ENCODE results near the gene SLC34A3. TPM values are rescaled to one million over a fixed set of nuclear protein-coding genes. Genes with fewer than 3 reads are reported as not detected.

Gene SLC34A3
- polyA plus RNA-seq, 3 donors, result 2.8 to 6.0 (median 5.2) TPM

- DNase-seq (ENCODE audit: low read depth in 3 of 3, low spot score in 2 of 3), result no peak
Measured at GRCh38 chr9:137216188-137216965, 14.3 kb upstream of the SLC34A3 start.

- DNase-seq (ENCODE audit: low read depth in 3 of 3, low spot score in 2 of 3), result no peak
Measured at GRCh38 chr9:137217276-137218211, 13.2 kb upstream of the SLC34A3 start.

GRCh38 chr9:137218212-137218753 is 12.4 kb upstream of the SLC34A3 start:
- DNase-seq (ENCODE audit: low read depth in 3 of 3, low spot score in 2 of 3), result no peak

DNA sequence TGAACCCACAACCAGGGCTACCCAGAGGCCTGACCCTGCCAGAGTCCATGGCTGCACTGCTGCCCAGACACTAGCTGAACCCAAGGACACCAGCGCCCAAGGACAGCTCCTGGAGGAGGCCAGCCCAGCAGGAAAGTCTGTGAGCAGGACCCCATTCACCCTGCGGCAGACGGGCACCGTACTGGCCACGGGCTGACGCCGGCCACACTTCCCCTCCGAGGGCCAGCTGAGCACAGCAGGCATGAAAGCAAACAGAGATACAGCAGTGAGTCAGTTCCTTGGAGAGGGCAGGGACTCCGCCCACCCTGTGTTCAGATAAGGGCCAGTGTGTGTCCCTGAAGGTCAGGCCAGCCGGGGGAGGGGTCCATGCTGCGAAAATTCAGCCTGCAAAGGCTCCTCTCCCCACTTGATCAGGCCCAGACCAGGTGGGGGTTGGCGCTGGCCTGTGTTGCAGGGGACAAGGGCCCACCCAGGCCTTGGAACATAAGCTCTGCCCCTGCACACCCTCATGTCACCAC is 11.9 kb upstream of the SLC34A3 start:
- no peak for DNase-seq (ENCODE audit: low read depth in 3 of 3, low spot score in 2 of 3)

- DNase-seq (ENCODE audit: low read depth in 3 of 3, low spot score in 2 of 3), result no peak
Measured at GRCh38 chr9:137219757-137220316, 10.9 kb upstream of the SLC34A3 start.

DNA sequence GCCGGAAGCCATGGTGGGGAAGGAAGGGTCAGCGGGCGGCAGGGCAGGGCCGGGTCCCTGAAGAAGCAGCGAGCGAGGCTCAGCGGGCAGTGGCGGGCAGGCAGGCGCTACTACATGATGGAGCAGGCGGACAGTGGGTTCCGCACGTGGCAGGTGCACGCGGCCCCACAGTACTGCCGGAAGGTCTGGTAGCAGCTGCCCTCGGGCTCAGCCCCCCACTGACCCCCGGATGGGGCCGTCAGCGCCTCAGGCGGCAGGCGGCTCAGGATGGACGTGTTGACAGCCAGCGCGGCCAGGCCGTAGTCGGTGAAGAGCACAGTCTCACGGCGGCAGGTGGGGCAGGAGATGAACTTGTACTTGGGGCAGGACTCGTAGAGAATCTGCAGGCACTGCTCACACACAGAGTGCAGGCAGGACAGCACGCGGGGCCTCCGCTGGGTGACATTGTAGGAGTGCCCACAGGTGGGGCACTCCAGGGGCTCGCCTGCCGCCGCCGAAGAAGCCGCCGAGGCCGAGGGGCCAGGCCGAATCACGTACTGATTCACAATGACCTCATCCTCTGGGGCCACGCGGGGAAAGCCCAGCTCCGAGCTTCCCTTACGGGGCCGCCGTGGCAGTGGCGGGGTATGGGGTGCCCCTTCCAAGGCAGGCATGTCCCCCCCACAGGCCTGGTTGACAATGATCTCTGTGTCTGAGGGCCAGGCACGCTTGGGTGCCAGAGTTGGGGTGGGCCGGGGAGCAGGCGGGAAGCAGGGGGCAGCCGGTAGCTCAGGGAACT is 10.2 kb upstream of the SLC34A3 start:
- DNase-seq (ENCODE audit: low read depth in 3 of 3, low spot score in 2 of 3), result no peak

GRCh38 chr9:137221095-137221505 is 9.6 kb upstream of the SLC34A3 start:
- no peak for DNase-seq (ENCODE audit: low read depth in 3 of 3, low spot score in 2 of 3)

GRCh38 chr9:137221506-137222111 is 9.1 kb upstream of the SLC34A3 start:
- no peak for DNase-seq (ENCODE audit: low read depth in 3 of 3, low spot score in 2 of 3)

GRCh38 chr9:137222190-137223077 is 8.3 kb upstream of the SLC34A3 start, which contains the start of gene RNF208:
TSS of gene RNF208 (minus strand) at chr9:137222240. CDS start at chr9:137221212, 1,028 bp downstream.
- DNase-seq (ENCODE audit: low read depth in 3 of 3, low spot score in 2 of 3), result no peak

DNA sequence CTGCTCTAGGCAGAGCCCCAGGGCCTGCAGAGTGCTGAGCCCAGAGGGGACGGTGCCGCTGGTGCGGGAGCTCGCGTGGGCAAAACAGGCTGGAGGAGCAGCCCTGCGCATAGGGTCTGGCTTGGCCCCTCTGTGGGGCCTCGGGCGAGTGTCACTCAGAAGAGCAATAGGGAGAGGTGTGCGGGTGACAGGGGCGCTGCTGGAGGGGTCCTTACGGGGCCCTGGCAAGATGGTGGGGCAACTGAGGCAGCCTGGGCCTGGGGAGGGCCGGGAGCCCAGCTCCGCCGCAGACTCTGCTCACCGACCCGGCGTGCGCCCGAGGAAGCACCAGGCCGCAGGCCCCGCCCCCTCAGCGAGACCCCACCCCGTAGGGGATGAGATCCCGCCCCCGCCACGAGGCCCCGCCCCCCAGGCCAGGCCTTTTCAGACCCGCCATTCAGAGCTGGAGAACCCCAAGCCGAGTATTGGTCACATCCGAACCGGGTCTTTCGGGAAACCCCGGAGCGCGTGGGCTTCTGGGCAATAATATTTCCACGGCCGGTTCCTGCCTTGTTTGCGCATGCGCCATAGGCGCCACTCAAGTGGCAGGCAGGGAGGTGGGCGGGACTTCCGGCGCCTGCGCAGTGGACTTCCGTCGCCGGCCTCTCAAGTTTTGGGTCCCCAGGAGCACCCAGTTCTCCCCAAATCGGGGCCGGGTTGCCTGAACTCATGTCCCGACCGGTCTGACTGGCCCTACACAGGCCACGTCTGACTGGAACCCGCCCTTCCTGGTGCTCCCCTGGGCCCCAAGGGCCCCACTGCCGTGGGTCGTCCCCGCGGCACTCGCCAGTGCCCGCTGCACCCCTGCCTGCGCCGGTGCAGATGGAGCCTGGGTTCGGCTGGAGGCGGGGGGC is 7.4 kb upstream of the SLC34A3 start:
- DNase-seq (ENCODE audit: low read depth in 3 of 3, low spot score in 2 of 3), result peak; percentile 90 to 93 (median 92)

- DNase-seq (ENCODE audit: low read depth in 3 of 3, low spot score in 2 of 3), result no peak
Measured at GRCh38 chr9:137224830-137225694, 5.6 kb upstream of the SLC34A3 start, which contains the start of gene CYSRT1. TSS of gene CYSRT1 (plus strand) at chr9:137225174. CDS start at chr9:137225622, 448 bp downstream.

- DNase-seq (ENCODE audit: low read depth in 3 of 3, low spot score in 2 of 3), result no peak
Measured at GRCh38 chr9:137225699-137226331, 4.9 kb upstream of the SLC34A3 start.

GRCh38 chr9:137226338-137227053 is 4.2 kb upstream of the SLC34A3 start:
- no peak for DNase-seq (ENCODE audit: low read depth in 3 of 3, low spot score in 2 of 3)

GRCh38 chr9:137227054-137227852 is 3.4 kb upstream of the SLC34A3 start, which contains the start of gene RNF224:
TSS of gene RNF224 (plus strand) at chr9:137227502. CDS start at chr9:137228336, 834 bp downstream.
- DNase-seq (ENCODE audit: low read depth in 3 of 3, low spot score in 2 of 3), result peak; percentile 48 to 66 (median 55)

Measured in right renal cortex interstitium (tissue), 3 donors.